GM21723 (cell line): ENCODE results near the gene SVIL.
"Not testable (repeated sequence)": the region's sequence is repeated elsewhere in the genome, so short reads cannot be mapped to it uniquely, and the experiment has no call there.

ENCODE experiments used
- ATAC-seq: cut with Tn5 transposase; IDR thresholded peaks from one replicate; pipeline ENCODE4 v1.9.1; 2021; ENCODE audit warnings: mild to moderate bottlenecking, moderate library complexity; ENCODE audit not compliant: unreplicated experiment

Gene SVIL

DNA sequence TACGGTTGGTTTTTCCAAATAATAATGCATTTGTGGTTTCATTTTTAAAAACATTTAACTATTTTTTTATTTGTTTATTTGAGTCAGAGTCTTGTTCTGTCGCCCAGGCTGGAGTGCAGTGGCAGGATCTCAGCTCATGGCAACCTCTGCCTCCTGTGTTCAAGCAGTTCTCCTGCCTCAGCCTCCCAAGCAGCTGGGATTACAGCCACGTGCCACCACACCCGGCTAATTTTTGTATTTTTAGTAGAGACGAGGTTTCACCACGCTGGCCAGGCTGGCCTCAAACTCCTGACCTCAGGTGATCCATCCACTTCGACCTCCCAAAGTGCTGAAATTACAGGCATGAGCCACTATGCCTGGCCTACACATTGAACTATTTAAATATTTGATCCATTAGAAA lies 28.1 kb downstream of the SVIL start:
- not testable (repeated sequence) for ATAC-seq

DNA sequence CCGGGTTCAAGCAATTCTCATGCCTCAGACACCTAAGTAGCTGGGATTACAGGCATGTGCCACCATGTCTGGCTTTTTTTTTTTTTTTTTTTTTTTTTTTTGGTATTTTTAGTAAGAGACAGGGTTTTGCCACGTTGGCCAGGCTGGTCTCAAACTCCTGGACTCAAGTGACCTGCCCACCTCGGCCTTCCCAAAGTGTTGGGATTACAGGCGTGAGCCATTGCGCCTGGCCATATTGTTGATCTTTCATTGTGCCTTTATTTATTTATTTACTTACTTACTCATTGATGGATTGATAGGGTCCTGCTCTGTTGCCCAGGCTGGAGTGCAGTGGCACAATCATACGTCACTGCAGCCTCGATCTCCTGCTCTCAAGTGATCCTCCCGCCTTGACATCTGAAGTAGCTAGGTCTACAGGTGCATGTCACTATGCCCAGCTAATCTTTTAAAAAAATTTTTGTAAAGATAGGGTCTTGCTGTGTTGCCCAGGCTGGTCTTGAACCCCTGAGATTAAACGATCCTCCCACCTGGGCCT lies 30.4 kb downstream of the SVIL start:
- ATAC-seq: no peak

DNA sequence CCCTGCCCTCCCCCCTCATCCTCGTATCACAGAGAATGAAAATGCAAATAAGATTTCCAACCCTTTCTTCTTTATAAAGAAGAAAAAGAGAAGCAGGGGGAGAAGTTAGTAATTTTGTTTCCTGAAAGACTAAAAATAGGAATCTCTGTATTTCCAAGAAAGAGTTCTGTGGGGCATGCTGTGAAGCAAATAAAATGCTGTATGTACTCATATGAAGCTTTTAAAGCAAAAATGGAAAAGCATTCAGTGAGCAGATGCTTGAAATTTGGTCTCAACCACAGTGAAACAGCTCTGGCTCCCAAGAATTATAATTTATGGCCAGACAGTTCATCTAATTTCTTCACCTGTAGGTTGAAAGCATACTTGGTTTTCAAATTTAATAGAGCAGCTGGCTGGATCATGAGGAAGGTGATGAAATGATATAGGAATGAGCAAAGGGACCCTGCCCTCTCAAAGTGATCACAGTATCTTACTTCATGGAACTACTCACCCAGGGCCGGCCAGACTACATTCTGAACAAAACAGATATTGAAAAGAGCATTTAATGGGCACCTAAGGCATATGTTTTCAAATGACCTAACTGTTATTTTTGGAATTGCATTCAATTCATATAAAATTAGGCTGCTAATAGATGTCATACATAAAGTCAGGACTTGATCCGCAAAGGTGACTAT lies 31.4 kb downstream of the SVIL start:
- ATAC-seq: no peak

DNA sequence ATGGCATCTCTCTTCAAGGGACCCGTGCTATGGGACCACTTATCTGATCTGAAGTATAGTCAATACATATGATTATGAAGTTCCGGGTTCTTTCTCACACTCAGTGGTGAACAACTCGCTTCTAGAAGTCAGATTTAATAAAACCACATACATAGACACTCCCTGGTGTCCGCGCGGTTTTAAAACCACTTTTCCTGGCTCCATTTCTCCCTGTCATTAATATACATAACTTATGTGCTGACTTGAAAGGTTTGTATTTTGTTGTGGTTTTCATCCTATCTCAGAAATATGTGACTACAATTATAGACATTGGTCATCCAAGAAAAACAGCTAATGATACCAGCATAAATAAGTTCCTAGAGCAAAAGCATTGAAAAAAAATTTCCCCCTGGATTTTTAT lies 34.0 kb downstream of the SVIL start:
- ATAC-seq: no peak

DNA sequence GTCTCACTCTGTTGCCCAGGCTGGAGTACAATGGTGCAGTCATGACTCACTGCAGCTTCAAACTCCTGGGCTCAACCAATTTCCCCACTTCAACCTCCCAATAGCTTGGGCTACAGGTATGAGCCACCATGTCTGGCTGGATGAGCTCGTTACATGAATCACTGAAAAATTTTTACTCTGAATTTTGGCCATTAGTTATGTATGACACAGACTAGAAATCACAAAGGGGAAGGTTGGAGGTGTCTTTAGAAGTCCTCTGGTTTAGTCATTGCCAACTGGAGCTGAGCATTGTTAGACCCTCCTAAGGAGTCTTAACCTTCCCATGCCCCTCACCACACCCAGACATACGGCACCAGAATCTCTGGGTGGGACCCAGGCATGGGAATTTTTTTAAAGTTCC lies 34.7 kb downstream of the SVIL start:
- ATAC-seq: no peak

DNA sequence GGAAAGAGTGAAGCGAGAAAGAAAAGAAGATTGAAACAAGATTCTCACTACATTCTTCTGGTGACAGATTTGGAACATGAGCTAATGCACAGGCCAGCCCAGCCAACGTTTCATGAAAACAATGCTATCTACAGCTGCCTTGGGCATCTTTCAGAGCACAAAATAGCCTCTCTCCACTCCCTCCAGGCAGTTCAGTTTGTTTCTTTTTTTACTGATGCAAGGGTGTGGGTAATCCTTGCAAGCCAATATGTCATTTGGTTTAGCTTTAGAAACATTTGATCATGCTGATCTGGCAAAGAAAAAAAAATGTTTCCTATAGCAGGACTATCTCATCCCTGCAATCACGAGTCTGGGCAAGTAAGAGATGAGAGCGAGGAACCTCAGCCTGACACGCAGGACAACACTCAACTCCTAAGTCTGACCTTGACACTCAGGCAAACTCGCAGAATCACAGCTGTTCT lies 35.9 kb downstream of the SVIL start:
- ATAC-seq: no peak

DNA sequence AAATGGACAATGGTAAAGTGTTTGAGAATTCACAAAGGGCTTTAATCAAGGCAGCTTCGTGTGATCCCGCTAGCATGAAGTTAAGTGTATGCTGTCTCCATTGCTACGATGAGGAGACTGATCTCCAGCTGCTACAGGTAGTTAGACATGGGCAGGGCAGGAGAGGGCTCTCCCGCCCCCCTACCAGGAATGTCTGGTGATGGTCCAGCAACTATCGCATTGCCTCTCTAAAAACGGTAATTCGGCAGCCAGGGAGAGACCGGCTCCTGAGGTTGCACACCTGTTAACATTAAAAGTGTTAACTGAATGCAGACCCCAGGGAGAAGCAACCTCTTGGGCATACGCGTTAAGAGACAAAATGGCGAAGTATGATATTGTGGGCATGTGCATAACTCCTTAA lies 37.9 kb downstream of the SVIL start:
- ATAC-seq: no peak

DNA sequence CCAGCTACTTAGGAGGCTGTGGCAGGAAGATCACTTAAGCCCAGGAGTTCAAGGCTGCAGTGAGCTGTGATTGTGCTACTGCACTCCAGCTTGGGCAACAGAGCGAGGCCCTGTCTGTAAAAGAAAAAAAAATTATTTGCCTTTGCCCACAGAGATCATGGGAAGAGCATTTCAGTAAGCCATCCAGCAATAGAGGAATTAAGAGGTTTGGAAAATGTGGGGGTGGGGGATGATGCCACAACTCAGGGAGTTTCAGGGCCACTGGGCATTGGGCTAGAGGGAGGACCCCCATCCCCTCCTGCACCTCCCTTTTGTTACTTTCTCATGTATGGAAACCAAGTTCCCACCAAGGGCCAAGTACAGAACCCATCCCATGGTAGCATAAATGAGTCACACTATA lies 38.4 kb downstream of the SVIL start:
- ATAC-seq: no peak

DNA sequence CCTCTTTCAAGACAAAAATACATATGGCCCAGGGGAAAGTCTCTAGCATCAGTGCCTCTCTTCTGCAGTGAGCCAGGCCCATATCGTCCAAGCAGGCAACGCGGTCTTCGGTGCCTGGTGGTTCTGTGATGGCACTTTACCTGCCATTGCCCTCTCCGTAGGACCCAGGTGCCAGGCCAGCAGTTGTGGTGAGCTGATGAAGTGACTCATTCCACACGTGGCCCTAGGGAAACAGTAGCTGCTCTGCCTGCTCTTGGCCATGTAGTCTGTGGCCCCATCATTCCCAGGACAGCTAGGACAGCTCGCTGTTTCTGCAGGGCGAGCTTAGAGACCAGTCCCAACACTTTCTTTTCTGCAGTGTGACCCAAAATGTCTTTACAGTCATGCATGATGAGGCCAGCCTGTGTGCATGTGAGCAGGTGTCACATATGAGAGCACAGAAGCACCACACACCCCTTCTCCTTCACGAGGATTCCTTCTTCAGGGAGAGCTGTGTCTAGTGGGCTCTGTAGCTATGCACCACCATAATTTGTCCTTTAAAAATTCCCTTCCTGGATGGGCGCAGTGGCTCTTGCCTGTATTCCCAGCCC lies 39.0 kb downstream of the SVIL start:
- ATAC-seq: no peak

DNA sequence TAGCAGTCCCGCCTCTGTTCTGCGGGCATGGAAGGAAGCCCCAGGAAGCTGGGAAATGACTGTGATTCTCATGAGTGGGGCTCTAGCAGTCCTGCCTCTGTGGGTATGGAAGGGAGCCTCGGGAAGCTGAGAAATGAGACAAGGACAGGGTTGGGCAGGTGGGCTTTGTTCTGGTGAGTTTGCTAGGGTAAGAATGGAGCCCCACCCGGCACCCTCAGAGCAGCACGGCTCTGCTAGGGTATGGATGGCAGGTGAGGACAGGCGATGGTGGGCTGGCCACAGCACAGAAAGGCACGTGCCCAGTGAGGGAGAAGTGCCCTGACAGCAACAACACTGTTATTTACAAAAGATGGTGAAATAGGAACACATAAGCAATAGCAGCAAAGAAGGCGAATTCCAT lies 39.6 kb downstream of the SVIL start:
- ATAC-seq: no peak

DNA sequence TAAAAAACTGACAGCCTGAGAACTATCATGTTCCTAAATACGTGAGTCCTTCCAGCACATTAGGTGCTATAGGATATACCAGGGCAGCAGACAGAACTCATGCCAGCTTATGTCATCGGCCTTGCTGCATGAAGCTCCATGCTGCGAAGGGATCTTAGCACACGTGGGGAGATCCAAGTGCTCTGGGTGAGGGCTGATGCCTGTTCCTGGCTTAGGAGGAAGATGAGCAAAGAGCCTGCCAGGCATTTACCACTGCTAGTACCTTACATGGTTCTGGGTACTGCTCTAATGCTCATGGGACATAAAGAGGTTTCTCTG lies 43.2 kb downstream of the SVIL start:
- no peak for ATAC-seq

DNA sequence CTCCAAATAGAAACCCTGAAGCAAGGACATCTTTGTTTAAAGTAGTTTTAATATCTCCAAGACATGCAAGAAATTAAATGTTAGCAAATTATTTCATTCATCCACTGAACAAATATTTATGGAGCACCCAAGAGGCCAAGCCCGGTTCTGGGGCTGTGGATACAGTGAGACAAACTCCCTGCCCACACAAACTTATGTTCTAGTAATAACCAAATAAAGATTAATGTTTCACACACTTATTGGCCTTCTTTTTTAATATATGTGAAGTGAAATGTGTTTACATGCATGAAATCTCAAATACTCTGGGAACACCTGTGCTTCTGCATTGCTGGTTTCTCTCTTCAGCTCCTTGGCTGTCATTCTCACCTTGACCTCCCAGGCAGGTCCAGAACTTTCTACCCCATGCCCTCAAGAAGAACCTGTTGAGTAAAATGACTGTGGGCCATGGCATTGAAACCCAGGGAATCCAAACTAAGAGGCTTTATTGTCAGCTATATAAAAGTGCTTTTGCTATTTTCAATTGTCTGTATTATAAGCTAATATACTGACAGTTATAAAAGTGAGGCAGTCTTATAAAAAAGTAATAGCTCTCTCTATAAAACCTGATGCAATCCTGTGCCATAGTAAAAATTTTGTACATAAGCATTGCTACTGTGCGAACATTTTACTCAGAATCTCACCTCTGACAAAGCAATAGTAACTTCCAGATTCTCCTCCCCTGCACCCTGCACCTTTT lies 43.7 kb downstream of the SVIL start:
- no peak for ATAC-seq

DNA sequence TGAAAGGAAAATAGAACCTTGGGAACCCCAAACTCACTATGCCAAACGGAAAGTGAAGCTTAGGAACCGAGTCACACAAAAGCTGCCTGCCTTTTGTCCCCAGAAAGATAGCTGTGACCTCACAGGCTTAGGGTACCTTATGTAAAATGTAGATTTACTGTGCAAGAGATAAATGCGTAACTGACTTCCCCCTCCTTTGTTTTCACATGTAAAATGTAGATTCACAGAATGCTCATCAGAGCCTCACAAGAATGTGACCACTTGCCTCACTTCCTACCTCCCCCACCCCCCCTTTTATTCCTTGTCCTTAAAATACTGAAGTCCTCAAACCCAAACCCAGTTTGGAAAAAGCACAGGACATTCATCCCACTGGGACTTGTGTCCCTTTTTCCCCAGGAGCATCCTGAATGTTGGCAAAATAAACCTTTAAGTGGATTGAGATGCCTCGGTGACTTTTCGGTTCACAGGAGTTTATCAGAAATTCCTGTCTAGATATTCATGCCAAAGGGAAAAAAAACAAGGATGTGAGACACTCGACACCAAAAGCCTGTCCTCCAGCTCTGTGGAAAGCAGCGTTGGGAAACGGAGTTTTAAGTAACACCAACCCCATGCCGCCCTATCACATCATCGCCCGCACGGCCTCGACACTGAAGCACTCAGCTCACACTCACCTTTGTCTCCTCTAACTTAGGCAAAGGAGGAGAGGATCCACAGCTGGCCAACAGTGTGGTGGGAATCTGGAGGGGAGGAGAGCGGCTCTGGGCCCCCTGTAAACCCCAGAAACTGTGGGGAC lies 45.9 kb downstream of the SVIL start:
- no peak for ATAC-seq

DNA sequence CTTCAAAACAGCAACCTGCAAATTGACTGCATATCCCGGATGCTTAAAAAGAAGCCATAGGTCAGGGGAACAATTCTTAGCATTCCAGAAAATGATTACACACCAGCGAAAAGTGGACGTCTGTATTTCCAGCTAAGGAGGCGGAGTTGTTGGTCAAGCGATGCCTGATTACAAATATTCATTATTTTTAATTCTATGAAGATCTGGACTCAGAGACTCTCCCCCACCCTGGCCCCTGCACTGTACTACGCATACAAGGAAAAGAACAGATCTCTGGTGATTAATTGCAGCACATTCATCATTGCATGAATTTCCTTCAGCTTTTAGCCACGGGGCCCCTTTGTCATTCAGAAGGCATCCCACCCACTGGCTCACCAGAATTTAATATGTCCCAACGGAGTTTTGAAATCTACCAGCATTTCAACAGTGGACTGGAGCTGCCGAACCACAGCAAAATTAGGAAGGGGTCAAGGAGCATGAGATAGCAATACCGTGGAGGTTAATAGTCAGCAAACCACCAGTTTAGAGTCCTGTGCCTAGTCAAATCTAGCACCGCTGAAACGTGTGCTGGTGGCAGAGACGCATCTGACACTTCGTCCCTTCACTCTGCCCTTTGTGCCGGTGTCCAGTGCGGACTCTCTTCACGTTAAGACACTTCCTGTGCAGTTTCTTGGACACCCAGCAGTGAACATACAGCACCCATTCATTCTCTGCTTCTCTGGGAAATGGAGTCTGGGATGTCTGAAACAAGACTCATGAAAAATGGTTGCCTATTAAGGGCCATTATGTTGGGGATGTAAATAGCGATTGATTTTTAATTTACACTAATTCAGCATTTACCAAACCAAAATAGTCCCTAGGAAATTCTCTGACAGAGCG lies 46.8 kb downstream of the SVIL start:
- not testable (repeated sequence) for ATAC-seq

DNA sequence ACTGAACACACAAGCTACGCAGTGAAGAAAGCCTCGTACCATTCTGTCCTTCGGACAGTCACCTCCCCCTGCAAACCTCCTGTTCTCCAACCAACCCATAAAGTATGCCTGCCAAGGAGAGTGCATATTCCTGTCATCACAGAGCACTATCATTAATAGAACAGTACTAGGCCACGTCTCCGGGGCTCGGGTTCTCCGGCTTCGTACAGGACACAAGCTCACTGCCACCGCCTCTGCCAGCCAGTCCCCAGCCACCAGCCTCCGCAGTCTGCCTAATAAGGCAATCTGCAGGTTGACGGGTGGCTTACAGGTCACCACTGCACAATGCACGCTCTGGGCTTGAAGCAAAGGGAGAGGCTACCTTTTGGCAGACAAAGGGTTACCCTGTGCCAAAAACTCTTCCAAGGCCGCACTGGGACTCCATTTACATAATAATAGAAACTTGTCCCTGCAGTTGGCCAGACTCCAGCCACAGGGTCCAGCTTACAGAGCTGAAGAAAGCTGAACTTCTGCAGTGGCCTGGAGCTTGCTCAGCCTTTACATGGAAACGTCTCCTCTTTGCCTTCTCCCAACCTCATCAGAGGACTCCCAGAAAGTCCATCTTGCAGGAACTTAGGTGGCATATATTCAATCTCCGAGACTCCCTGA lies 47.5 kb downstream of the SVIL start:
- ATAC-seq: not testable (repeated sequence)

DNA sequence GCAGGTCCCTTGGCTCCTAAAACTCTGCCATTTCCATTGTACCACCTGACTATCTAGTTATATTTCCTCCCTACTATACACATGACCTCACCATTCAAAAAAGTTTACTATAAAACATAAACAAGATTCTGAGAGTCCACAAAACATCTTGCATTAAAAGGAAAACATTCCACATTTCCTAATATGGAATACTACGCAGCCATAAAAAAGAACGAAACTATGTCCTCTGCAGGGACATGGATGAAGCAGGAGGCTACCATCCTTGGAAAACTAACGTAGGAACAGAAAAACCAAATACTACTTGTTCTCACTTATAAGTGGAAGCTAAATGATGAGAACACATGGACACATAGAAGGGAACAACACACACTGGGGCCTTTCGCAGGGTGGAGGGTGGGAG lies 48.3 kb downstream of the SVIL start:
- no peak for ATAC-seq

DNA sequence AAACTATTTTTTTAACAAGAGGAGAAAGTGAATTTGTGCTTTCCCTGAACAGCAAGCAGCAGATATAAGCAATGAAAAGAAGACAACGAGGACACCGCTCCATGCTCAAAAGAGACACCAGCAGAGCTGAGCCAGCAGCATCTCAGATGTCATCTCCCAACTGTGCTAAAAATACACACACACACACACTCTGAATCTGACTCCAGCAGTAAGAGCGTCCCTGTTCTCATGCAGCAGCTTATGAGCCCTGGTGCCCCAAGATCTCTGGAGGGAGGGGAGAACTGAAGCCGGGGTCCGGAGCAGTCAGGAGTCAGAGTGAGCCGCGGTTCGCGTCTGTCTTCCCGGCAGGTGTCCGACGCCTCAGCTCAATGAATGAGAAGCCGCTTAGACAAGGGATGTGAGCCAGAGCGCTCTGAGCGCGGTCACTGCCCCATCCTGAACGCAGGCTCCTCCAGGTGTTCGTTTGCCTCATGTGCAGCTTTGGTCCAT lies 49.2 kb downstream of the SVIL start:
- no peak for ATAC-seq

DNA sequence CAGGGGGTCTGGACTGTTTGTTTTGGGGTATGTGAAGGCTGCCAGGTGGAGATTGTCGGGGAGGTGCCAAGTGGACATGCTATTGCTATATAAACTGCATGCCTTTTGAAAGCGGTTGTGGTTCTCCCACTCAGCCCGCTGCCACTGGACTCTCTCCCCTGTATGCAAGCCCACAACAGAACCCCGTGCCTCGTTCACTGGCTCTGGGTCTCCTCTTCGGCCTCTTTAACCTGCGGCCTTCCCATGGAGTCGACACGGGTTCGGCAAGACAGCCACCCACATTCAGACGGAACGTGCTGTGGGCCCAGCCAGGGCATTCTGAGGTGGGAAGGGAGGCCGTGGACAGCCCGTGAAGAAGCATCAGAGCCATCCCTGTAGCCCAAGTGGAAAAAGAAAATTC lies 50.3 kb downstream of the SVIL start:
- no peak for ATAC-seq

DNA sequence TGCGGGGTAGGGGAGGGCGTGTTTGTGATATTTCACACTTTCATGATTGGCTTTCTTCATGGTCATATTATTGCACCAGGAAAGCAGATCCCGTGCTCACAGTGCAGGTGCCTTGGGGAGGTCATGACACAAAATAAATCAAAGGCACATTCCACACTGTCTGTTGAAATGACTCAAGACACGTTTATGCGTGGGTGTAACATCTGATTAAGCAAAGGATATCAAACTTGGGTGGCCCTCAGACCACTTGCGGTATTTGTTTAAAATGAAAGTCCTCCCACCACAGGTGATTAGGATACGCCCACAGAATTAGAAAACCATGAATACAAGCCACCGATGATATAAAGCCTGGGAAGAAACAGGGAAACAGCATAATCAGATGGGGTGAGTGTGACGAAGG lies 51.1 kb downstream of the SVIL start:
- no peak for ATAC-seq

DNA sequence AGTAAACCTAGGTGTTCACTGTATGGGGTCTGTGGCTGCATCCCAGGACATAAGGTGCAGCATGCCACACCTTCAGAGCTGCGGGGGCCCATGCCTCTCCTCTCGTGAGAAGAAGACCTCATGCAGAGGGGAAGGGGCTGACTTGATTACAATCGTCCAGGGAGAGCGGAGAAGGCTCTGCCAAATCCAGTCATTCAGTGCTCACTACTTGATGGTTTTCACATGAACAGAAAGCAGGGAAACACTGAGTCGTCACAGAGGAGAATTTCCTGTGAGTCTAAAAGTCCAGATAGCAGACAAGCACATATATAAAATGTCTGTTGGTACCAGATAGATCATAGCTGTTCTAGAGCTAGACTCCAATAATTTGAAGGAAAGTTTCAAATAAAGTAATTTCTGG lies 52.0 kb downstream of the SVIL start:
- not testable (repeated sequence) for ATAC-seq
